Measurements from ENCODE around the gene IDI2. TPM values are rescaled to one million over a fixed set of nuclear protein-coding genes. Genes with fewer than 3 reads are reported as not detected.
"Not testable (repeated sequence)": the region's sequence is repeated elsewhere in the genome, so short reads cannot be mapped to it uniquely, and the experiment has no call there.

The IDI2 gene
- total RNA-seq (ENCODE audit: low replicate concordance) = not detected in 2 replicates
- long read RNA-seq = 0 reads

- H3K36me3 Mint-ChIP-seq = peaks cover 6% of the 10 kb centered on the region
- no peak for DNase-seq (ENCODE audit: extremely low spot score, unreplicated experiment)
- H3K9me3 Mint-ChIP-seq = no peaks in the 10 kb centered on the region
- H3K27me3 Mint-ChIP-seq = no peaks in the 10 kb centered on the region
- no peaks in the 10 kb centered on the region for H3K4me1 Mint-ChIP-seq (ENCODE audit: unreplicated experiment)
- TF ChIP-seq CTCF (conservative IDR thresholded peaks at IDR 0.05) = no peak
- no peak within 1 kb of the TSS for H3K4me3 Mint-ChIP-seq
- H3K27ac Mint-ChIP-seq = no peak within 1 kb of the TSS
Observed at GRCh38 chr10:1025683-1026082, at the start of gene IDI2. Gene IDI2, minus strand, starts transcription at chr10:1025859. Its CDS starts 1,136 bp downstream, at chr10:1024723.

- peak; percentile 54 for TF ChIP-seq CTCF (conservative IDR thresholded peaks at IDR 0.05)
- no peaks in the 10 kb centered on the region for H3K4me1 Mint-ChIP-seq (ENCODE audit: unreplicated experiment)
- peaks cover 16% of the 10 kb centered on the region for H3K36me3 Mint-ChIP-seq
- H3K4me3 Mint-ChIP-seq = no peak overlapping the region
- no peaks in the 10 kb centered on the region for H3K27me3 Mint-ChIP-seq
- H3K27ac Mint-ChIP-seq = no peak overlapping the region
- DNase-seq (ENCODE audit: extremely low spot score, unreplicated experiment) = no peak
- no peaks in the 10 kb centered on the region for H3K9me3 Mint-ChIP-seq
Observed at GRCh38 chr10:1074748-1075308, 49.2 kb upstream of the IDI2 start.

GRCh38 chr10:1074052-1074747 is 48.5 kb upstream of the IDI2 start:
- no peak for TF ChIP-seq CTCF (conservative IDR thresholded peaks at IDR 0.05)
- Mint-ChIP-seq H3K36me3 (peaks cover 14% of the 10 kb centered on the region), H3K27ac (no peak overlapping the region), H3K27me3 (no peaks in the 10 kb centered on the region), H3K4me3 (no peak overlapping the region), H3K9me3 (no peaks in the 10 kb centered on the region), H3K4me1 (ENCODE audit: unreplicated experiment) (no peaks in the 10 kb centered on the region)
- DNase-seq (ENCODE audit: extremely low spot score, unreplicated experiment) = no peak

GRCh38 chr10:1070919-1071318 is 45.3 kb upstream of the IDI2 start:
- DNase-seq (ENCODE audit: extremely low spot score, unreplicated experiment) = no peak
- Mint-ChIP-seq H3K4me1 (ENCODE audit: unreplicated experiment) (no peaks in the 10 kb centered on the region), H3K9me3 (no peaks in the 10 kb centered on the region), H3K27ac (no peak overlapping the region), H3K36me3 (peaks cover 9% of the 10 kb centered on the region), H3K27me3 (no peaks in the 10 kb centered on the region), H3K4me3 (no peak overlapping the region)
- no peak for TF ChIP-seq CTCF (conservative IDR thresholded peaks at IDR 0.05)

- no peak overlapping the region for H3K4me3 Mint-ChIP-seq
Observed at GRCh38 chr10:1068380-1069361, 43.0 kb upstream of the IDI2 start.

GRCh38 chr10:1066734-1067133 is 41.1 kb upstream of the IDI2 start:
- not testable (repeated sequence) for H3K9me3 Mint-ChIP-seq; H3K27ac Mint-ChIP-seq; H3K27me3 Mint-ChIP-seq; H3K4me1 Mint-ChIP-seq (ENCODE audit: unreplicated experiment); DNase-seq (ENCODE audit: extremely low spot score, unreplicated experiment); H3K4me3 Mint-ChIP-seq; H3K36me3 Mint-ChIP-seq

More at GRCh38 chr10:1068380-1069361, 43.0 kb upstream of the IDI2 start:
- H3K36me3 Mint-ChIP-seq = peaks cover 6% of the 10 kb centered on the region
- peak overlapping the region; percentile 1 for H3K27ac Mint-ChIP-seq
- TF ChIP-seq CTCF (conservative IDR thresholded peaks at IDR 0.05) = no peak
- H3K4me1 Mint-ChIP-seq (ENCODE audit: unreplicated experiment) = no peaks in the 10 kb centered on the region
- H3K27me3 Mint-ChIP-seq = no peaks in the 10 kb centered on the region
- H3K9me3 Mint-ChIP-seq = no peaks in the 10 kb centered on the region
- DNase-seq (ENCODE audit: extremely low spot score, unreplicated experiment) = no peak

Measured in type B pancreatic cell (in vitro differentiated cells).